ENCODE results near the gene GLE1.

Gene GLE1, protein sequence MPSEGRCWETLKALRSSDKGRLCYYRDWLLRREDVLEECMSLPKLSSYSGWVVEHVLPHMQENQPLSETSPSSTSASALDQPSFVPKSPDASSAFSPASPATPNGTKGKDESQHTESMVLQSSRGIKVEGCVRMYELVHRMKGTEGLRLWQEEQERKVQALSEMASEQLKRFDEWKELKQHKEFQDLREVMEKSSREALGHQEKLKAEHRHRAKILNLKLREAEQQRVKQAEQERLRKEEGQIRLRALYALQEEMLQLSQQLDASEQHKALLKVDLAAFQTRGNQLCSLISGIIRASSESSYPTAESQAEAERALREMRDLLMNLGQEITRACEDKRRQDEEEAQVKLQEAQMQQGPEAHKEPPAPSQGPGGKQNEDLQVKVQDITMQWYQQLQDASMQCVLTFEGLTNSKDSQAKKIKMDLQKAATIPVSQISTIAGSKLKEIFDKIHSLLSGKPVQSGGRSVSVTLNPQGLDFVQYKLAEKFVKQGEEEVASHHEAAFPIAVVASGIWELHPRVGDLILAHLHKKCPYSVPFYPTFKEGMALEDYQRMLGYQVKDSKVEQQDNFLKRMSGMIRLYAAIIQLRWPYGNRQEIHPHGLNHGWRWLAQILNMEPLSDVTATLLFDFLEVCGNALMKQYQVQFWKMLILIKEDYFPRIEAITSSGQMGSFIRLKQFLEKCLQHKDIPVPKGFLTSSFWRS
- 22.7 to 72.5 reads per million in 2 donors for total RNA-seq

DNA sequence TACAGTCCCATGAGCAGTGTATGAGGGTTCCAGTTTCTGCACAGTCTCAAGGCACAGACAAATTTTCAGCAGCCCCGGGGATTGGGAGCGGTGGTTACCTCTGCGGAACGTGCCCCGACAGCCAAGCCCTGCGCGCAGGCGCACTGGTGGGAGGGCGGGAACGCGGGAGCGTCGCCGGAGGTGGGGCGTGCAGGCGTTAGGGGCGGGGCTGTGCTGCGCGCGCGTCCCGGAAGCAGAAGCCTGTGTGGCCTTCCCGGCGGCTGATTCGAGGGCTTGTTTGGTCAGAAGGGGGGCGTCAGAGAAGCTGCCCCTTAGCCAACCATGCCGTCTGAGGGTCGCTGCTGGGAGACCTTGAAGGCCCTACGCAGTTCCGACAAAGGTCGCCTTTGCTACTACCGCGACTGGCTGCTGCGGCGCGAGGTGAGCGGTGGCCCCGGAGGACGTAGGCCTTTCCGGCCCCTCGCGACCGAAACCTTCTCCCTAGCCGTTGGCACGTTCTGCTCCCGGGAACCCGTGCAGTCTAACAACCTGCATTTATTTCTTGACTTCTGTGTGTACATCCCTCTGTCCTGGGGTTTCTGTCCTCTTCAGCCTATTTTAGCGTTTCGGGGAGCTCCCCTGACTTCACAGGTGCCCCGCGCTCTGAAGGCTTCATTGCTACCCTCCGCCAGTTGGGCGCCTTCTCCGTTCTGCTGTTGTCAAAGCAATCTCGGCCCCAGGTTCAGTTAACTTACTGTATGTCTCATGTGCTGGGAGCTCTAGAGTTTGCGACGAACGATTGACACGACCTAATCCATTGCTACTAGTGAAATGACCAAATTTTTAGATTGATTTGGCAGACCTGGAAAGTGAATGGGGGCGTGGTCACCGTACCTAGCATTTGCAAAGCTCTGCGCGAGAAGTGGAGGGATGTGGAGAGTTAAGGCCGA is at the start of gene GLE1:
TSS of gene GLE1 (plus strand) at position 235 of the 929 bp plus-strand sequence. CDS start at position 322, 87 bp downstream.
- DNase-seq, result peak; percentile 98

DNA sequence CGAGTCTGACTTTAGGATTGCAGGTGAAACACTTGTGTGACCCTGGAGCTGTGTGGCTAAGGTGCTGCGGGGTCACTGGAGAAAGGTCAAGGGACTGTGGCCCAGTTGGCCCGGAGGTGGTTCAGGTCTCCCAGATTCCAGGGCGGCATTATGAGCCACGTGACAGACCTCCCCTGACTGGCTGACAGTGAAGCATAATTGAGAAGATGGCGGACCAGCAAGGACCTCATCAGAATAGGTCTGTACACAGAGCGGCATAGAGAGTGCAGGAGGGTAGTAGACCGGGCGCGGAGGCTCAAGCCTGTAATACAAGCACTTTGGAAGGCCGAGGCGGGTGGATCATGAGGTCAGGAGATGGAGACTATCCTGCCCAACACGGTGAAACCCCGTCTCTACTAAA is 49.5 kb upstream of the GLE1 start:
- no peak for DNase-seq

DNA sequence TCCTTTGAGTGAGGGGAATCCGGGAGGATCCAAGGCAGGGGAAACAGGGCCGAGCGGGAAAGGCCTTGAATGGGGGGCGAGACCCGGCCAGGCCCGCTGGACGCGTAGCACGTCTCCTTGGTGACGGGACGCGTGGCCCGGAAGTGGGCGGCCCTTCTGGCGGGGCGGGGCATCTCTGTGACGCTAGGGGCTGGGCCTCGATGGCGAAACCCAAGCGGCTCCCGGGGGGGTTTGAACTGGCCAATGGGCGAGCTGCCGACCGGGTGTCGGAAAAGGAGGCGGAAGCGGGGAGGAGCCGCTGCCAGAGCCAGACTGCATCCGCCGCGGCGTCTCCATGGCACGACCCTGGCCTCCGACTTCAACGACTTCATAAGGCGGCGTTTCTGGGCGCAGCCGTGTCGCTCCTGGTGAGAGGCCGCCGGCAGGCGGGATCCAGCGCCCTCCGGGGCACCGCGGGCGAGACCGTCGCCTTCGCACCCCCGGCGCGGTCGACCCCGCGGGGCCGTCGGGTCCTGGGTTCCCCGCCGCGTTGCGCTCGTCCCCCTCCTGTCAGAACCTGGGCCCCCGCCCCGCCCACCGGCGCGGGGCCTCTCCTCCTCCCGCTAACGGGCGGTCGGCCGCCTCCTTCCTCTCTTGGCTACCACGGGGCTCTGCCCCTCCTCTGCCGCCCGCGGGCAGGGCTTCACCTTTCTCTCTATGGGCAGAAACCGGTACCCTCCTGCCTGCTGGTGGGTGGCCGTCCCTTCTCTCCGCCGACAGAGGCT is 48.5 kb upstream of the GLE1 start, which contains the start of gene ODF2:
TSS of gene ODF2 (plus strand) at position 158 of the 764 bp plus-strand sequence. CDS start at position 244, 86 bp downstream.
- DNase-seq, result peak; percentile 98

DNA sequence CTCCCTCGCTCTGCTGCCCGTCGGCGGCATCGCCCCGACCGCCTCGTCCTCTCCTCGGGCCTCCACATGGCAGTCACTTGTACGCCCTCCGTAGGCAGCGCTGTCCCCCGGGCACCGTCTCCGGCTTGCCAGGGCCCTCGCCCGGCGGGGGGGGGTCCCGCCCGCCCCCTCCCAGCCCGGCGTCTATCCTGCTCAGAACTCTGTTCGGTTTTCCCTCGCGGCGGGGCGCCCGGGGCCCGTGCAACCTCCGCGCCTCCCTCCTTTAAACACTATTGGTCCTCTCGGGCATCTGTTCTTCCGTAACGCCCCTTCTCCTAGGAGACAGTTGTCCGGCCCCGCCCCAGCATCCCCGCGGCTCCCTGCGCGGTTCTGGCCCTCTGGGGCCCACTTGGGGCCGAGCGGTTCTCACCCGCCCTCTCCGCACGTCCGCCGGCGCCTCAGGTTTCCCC is 47.9 kb upstream of the GLE1 start:
- peak; percentile 56 for DNase-seq

DNA sequence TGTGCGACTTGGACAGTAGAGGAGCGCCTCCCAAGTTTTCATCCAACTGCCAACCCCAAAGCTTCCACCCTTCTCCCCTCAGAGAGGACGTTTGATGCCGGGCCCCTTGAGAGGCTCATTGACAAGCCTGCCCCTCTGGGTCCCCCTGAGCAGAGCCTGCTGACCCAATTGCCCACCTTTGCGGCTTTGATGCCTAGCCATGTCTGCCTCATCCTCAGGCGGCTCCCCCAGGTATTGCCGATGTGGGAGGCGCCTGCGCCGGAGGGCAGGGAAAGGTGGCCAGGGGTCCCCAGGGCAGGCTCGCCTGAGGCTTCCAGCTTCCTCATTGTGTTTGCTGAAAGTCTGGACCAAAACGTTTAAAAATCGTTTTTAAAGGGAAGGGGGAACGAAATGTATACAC is 47.3 kb upstream of the GLE1 start:
- DNase-seq, result no peak

DNA sequence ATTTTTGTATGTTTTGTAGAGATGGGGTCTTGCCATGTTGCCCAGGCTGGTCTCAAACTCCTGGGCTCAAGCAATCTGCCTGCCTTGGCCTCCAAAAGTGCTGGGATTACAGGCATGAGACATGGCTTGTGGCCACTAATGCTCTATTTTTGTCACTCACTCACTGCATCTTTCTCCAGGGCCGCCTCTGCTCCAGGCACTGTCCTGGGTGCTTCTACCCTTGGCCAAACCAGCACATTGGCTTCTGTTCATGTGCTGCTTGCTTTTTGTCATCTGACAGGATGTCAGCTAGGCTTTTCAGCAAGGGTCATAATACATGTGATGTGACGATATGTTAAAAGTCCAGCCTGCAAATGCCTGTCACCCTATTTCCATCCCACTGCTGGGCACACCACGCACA is 45.5 kb upstream of the GLE1 start:
- DNase-seq, result no peak

DNA sequence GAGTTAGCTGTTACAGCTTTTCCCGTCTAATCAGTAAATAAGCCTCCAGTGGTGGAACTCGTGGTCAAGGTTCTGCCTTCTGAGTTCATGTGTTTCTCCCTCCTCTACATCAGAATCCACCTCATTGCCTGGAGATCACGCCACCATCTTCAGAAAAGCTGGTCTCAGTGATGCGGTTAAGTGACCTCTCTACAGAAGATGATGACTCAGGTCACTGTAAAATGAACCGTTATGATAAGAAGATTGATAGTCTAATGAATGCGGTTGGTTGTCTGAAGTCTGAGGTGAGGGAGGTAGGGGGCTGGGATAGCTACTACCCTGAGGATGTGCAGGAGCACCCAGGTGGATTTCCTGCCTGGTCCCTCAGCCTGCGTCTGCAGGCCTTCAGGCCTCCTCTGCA is 35.4 kb upstream of the GLE1 start:
- DNase-seq, result no peak

DNA sequence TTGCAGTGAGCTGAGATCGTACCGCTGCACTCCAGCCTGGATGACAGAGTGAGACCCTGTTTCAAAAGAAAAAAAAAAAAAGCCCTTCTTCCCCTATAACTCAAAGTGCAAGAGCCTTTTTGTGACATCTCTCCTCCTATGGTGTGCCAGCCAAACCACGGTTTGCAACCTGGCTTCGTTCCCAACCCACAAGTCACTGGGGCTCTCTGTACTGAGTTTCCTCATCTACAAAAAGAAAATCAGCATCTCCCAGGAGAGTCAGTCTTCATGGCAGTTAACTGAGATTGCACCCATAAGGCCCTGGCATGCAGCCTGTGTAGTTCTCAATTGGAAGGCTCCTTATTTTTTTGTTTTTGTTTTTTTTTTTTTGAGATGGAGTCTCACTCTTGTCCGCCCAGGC is 34.0 kb upstream of the GLE1 start:
- no peak for DNase-seq

DNA sequence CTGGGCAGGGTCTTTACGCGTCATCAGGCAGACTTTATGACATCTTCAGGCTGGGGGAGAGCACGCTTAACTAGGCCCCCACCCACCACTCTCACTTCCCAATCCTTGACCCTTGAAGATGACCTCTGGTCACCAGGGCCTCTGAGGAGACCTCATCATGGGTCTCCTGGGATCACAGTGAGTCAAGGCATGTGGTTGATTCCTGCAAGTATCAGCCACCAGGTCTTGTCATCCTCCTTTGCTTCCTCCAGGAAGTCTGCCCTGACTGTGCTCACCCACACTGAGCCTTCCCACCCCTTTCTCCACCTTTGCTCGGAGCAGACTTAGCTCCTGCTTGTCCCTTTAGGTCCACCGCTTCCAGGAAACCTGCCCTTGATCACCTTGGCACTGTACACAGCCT is 31.4 kb upstream of the GLE1 start:
- DNase-seq, result no peak

DNA sequence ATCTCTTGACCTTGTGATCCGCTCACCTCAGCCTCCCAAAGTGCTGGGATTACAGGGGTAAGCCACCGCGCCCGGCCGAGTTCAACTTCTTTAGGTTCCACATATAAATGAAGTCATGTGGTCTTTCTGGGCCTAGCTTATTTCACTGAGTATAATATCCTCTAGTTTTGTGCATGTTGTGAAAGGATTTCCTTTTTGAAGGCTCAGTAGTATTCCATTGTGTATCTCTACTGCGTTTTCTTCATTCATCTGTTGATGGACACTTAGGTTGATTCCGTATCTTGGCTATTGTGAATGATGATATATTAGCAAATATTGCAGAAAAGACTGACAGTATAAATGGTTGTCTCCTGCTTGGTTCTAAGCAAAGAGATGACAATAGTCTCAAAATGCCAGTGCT is 28.7 kb upstream of the GLE1 start:
- no peak for DNase-seq

DNA sequence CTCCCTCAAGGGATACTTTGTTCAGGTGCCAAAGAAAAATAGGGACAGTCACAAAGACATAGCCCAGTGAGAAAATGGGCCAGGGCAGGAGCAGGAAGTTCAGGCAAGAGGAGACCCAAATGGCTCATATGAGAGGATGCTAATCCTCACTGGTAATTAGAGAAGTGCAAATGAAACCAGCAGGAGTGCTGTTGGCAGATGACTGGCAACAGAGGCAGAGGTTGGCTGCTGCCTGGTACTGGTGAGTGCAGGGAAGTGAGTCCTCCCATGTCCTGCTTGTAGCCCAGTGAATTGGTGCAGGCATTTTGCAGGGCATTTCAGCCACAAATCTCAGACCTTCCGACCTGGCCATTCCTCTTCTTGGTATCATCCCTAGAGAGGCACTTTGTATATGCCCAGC is 25.3 kb upstream of the GLE1 start:
- DNase-seq, result no peak

DNA sequence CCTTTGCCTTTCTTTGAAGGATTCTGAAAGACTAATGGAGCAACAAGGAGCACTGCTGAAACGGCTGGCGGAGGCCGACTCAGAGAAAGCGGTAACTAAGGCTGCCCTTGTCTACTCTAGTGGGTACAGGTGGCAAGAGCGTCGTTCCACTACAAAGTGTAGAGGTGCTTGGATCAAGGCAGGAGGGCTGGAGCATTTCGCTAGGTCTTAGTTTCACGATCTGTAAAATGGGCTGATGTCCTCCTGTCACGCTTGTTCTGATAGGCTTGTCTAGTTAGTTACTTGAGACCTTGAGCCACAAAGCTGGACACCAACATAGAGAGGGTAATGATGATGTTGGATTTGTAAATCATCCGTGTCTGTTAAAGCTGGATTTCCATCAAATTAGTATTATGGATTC is 23.0 kb upstream of the GLE1 start:
- no peak for DNase-seq

DNA sequence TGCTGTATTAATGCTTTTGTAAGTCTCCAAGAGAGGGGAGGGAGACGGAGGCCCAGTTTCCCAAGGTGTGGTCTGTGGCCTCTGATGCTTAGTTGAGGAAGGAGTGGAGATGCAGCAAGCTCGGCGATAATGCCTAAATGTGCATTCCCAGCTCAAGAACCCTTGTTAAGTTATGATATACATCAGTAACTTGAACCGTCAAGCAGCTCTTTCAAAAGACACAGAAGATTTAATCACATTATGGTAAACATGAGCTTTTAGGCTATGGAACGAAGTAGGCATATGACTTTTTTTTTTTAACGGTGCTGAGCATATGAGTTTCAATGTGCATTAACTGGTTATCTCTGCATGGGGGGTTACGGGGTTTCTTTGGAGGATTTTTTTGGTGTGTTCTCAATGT is 22.3 kb upstream of the GLE1 start:
- DNase-seq, result no peak

DNA sequence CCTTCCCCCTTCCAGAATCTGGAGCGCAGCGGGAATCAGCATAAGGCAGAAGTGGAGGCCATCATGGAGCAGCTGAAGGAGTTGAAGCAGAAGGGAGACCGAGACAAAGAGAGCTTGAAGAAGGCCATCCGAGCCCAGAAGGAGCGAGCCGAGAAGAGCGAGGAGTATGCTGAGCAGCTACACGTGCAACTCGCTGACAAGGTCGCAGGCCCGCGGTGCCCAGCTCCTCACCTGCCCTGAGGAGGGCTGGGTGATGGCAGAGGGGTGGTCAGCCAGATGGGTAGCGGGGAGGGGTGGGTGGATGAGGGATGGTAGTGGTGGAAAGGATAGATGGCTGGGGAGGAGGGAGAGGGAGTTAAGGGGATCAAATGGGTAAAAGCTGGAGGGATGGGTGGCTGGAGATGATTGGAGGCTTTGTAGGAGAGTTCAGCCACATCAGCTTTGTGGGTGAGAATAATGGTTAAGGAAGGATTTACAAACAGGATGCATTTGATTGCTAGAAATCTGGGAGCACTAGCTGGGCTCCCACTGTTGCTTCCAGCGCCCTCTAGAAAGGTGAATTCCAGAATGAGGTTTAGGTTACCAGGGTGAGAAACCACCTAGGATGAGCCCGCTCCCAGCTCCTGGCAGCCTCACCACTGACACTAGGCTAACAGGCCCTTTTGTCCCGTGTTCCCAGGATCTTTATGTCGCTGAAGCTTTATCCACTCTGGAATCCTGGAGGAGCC is 19.7 kb upstream of the GLE1 start:
- DNase-seq, result no peak

DNA sequence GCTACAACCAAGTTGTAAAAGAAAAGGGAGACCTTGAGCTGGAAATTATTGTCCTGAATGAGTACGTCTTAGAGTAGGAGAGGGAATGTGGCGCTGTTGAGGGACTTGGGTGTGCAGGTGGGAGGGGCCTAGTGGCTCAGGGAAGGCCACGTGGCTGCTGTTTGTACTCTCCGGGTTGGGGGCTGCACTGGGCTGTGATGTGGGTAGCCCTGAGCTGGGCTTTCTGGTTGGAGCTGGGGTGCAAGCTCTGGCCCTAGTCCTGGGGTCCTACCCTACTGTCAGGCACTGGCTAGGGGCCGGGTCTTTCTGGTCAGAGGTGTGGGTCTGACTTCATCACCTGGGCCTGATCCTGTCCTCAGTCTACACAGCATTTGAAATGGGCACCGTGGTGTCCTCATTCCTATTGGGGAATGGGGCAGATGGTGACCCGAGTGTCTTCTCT is 19.1 kb upstream of the GLE1 start:
- no peak for DNase-seq

DNA sequence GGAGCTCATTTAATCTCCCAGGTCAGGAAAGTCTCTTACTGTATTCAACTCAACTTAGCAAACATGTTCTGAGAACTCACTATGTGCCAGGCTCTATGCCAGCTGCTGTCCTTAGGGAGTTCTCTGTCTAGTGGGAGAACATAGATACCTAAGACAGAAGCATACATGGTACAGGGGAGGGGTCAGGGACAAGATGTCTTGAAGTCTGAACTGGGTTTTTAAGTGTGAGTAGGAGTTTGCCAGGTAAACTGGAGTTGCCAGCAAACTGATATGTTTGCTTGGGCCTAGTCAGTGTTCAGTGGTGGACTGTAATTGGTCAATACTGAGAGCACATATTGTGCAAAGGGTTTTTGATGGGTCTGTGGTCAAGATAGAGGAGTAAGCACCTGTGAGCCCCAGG is 18.3 kb upstream of the GLE1 start:
- no peak for DNase-seq

DNA sequence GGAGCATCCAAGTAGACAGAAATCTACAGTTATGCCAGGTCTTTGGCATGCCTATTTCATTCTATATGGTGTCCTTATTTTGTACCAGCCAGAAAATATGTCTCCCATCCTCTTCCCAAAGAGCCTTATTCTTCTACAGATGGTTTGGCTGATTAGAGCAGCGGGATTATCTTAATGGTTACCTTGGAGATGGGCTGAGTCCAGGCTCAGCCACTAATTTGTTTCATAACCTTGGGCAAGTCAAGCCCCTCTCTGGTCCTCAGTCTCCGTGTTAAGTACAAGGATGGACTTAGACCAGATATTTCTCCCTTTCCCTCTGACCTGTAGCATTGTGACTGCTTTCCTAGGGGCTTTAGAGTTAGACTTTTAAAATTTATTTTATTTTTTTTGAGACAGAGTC is 11.1 kb upstream of the GLE1 start:
- no peak for DNase-seq

DNA sequence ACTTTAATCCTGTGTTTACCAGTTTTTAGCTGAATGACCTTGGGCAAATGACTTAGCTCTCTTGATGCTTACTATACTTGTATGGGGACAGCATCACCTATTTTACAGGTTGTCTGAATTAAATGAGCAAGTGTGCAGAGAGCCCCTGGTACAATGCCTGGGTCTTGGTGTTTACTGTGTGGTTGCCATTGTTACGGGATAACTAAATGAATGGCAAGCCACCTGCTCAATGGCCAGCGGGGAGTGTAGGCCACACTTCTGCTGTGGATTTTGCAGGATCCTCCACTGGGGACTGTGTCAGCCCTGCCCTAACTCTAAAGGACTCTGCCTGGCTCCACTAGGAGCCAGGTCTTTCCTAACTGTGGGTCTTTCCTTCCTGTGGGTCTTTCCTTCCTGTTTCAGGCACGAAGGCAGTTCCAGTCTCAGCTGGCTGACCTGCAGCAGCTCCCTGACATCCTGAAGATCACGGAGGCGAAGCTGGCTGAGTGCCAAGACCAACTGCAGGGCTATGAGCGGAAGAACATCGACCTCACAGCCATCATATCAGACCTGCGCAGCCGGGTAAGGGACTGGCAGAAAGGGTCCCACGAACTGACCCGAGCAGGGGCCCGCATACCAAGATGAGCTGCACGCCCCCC is 10.3 kb upstream of the GLE1 start:
- DNase-seq, result no peak

DNA sequence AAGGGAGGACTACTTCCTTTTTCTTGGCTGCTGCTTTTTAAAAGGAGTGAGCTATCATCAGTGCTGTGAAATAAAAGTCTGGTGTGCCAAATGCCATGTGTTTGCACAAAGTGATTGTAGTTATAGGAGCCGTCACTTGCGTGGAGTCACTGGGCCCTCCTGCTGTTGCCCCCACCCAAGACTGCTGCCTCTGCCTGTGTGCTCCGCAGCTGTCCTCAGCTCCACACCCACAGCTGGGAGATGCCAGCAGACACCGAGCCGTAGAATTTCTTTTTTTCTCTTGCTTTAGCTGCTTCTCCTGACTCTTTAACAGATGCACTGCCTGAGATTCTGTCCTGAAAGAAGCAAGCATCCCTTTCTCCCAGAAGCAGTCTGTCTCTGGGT is 9.8 kb upstream of the GLE1 start:
- no peak for DNase-seq

DNA sequence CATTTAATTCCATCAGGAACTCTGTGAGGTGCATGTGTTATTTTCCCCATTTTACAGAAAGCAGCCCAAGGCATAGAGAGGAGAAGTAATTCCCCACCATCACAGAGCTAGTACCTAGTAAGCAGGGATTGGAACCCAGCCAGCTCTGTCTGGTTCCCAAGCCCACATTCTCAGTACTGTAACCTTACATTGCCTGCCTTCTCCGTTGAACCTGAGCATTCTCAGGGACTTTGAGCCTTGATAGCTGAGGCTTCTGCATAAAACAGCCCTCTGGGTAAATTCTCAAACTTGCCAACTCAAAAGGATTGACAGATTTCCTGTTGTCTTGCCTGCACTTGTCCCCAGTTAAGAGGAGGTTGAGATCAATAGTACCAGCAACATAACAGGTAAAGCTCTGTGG is 9.2 kb upstream of the GLE1 start:
- no peak for DNase-seq

DNA sequence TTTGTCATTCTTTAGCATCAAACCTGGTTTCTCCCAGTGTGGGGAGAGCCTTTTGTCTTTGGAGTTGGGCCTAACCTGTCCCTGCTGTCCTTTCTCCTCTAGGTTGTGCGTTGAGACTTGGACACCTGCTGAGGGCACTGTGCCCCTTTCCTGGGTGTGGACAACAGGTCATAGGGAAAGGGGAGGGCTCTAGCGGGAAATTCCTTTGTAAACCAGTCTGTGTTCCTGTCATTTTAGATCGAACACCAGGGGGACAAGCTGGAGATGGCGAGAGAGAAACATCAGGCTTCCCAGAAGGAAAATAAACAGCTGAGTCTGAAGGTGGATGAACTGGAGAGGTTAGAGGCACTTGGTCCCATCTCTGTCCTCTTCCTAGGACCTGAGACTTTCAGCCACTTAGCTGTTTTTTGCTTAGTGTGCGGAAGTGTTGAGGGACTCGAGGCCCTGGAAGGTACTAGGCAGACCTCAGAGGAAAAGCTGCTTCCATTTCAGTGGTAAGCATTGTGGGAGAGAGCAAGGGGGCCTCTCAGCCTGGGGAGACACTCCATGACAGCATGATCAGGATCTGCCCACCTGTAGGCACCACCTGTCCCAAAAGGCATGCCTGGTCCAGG is 8.6 kb upstream of the GLE1 start:
- DNase-seq, result no peak

Data from T-helper 9 cell (primary cell).